ENCODE measurements around the gene NCS1. TPM values are rescaled to one million over a fixed set of nuclear protein-coding genes. Genes with fewer than 3 reads are reported as not detected.

Gene NCS1
- total and polyA plus RNA-seq, 8 donors, result 16.7 to 24.9 (median 19.7) TPM

DNA sequence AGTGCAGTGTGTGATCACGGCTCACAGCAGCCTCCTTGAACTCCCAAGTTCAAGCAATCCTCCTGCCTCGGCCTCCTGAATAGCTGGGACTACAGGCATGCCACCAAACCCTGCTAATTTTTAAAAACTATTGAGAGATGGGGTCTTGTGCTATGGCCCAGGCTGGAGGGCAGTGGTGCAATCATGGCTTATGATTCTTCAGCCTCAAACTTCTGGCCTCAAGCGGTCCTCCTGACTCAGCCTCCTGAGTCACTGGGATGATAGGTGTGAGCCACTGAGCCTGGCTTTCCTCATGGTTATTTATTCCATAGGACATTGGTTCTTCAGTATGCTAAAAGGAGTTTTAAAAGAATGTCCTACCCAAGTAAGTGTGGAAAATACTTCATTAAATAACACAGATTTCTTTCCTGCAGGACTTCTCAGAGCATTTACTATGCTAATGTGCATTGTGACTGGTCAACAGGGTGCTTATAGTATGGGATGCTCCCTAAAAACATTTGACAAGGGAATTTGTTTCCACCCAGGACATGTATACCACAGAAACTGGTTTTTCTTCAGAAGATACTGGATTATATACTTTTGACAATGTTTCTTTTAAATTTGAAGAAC, 11.2 kb upstream of the NCS1 start:
- Histone ChIP-seq H3K4me3 (no peak overlapping the region), H3K9me3 (no peaks in the 10 kb centered on the region), H3K27ac (no peak overlapping the region), H3K4me1 (no peaks in the 10 kb centered on the region), H3K36me3 (no peaks in the 10 kb centered on the region), H3K27me3 (peaks cover 0 to 4% of the 10 kb centered on the region in 2 donors)
- ATAC-seq (no peak), DNase-seq (no peak)
- intact Hi-C loops (cut with DNase I), result no loop called here
- TF ChIP-seq, protein P1, sequence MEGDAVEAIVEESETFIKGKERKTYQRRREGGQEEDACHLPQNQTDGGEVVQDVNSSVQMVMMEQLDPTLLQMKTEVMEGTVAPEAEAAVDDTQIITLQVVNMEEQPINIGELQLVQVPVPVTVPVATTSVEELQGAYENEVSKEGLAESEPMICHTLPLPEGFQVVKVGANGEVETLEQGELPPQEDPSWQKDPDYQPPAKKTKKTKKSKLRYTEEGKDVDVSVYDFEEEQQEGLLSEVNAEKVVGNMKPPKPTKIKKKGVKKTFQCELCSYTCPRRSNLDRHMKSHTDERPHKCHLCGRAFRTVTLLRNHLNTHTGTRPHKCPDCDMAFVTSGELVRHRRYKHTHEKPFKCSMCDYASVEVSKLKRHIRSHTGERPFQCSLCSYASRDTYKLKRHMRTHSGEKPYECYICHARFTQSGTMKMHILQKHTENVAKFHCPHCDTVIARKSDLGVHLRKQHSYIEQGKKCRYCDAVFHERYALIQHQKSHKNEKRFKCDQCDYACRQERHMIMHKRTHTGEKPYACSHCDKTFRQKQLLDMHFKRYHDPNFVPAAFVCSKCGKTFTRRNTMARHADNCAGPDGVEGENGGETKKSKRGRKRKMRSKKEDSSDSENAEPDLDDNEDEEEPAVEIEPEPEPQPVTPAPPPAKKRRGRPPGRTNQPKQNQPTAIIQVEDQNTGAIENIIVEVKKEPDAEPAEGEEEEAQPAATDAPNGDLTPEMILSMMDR (IDR thresholded peaks at IDR 0.05), result no peak

DNA sequence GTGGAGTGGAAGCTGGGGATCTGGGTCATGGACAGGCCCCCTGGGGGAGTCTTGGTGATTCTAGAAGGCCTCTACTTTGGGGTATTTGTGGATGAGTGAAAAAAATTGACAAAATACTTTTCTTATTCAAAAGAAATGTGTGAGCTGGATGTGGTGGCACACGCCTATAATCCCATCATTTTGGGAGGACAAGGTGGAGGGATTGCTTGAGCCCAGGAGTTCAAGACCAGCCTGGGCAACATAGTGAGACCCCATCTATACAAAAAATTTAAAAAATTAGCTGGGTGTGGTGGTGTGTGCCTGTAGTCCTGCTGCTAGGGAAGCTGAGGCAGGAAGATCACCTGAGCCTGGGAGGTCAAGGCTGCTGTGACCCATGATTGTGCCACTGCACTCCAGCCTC, 6.6 kb upstream of the NCS1 start:
- TF ChIP-seq, protein P1 (IDR thresholded peaks at IDR 0.05), result no peak
- H3K27ac ChIP-seq, result no peak overlapping the region
- H3K9me3 ChIP-seq, result no peaks in the 10 kb centered on the region
- no peaks in the 10 kb centered on the region for H3K4me1 ChIP-seq
- intact Hi-C loops (cut with DNase I), result no loop called here
- ATAC-seq (no peak), DNase-seq (no peak)
- H3K27me3 ChIP-seq, result peaks cover 0 to 2% of the 10 kb centered on the region in 2 donors
- H3K4me3 ChIP-seq, result no peak overlapping the region
- no peaks in the 10 kb centered on the region for H3K36me3 ChIP-seq

DNA sequence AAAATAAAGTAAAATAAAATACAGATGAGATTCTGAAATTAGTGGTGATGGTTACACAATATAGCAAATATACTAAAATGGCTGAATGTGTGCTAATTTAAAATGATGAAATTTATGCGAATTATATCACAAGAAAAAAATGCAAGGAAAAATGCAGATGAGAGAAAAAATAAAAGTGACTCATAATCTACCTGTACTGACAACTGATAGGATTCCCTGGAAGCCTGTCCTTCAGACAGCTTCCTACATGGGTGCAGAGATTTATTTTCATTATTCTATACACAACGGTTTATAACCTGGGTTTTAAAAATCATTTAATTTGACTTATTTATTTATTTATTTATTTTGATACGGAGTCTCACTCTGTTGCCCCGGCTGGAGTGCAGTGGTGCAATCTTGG, 5.8 kb upstream of the NCS1 start:
- Histone ChIP-seq H3K27me3 (peaks cover 0 to 10% of the 10 kb centered on the region in 2 donors), H3K27ac (no peak overlapping the region), H3K9me3 (no peaks in the 10 kb centered on the region), H3K4me1 (no peaks in the 10 kb centered on the region), H3K36me3 (no peaks in the 10 kb centered on the region), H3K4me3 (no peak overlapping the region)
- ATAC-seq (no peak), DNase-seq (no peak)
- TF ChIP-seq, protein P1 (IDR thresholded peaks at IDR 0.05), result no peak
- intact Hi-C loops (cut with DNase I), result no loop called here

DNA sequence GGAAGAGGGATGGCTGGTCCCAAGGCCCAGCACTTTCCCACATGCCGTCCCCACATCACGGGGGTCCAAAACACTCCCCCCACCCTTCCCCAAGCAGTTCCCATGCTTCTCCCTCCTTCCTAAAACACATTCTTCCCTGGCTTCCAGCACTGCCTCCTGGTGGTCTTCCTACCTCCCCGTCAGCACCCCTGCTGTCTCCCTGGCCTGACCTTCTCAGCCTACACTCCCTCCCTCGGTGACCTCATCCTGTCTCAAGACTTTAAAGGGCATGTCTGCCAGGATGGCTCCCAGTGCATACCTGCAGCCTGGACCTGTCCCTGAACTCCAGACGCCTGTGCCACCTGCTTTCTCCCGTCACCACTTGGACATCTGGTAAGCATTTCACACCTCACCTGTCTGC, 4.3 kb upstream of the NCS1 start:
- TF ChIP-seq, protein P1 (IDR thresholded peaks at IDR 0.05), result no peak
- H3K27me3 ChIP-seq, result peaks cover 0 to 23% of the 10 kb centered on the region in 2 donors
- no peaks in the 10 kb centered on the region for H3K9me3 ChIP-seq
- no peak overlapping the region for H3K27ac ChIP-seq
- ATAC-seq (no peak), DNase-seq (no peak)
- no peak overlapping the region for H3K4me3 ChIP-seq
- peaks cover 0 to 4% of the 10 kb centered on the region in 2 donors for H3K4me1 ChIP-seq
- no peaks in the 10 kb centered on the region for H3K36me3 ChIP-seq
- intact Hi-C loops (cut with DNase I), result no loop called here

DNA sequence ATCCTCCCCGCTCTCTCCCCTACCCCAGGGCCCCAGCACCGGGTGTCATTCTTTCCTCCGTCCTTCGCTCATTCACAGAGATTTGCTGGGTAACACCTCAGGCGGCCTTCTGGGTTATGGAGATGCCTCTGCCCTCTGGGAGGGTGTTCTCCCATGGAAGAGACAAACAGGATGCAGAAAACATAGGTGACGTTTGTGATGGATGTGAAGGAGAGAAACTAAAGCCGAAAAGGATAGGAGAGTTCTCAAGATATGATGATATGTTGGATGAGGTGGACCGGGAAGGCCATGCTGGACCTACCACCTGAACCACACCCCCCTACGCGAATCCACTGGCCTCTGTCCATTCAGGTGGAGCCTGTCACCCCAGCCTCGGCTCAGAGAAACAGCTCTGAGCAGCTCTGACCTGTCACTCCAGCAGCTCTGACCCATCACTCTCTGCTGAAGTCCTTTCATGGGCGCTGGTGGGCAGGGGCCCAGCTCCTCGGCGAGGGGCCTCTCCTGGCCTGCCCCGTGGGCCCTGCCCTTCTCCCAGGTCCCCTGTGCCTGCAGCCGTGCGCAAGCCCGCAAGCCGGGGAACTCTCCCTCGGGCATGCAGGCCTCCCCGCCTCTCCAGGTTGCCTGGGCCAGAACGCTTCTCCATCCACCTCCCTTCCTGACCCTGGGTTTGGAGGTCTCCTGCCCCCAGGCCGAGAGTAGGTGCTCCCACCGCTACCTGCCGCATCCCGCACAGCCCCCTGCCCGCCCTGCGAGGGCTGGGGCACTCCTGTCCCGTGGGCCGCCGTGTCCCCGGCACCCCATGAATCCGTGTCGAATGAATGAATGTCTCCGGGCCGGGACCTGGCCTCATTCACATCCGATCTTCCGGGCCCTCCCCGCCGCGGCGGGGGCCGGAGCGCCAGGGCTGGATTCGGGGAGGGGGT, 717 bp upstream of the NCS1 start:
- Histone ChIP-seq H3K4me1 (peaks cover 0 to 10% of the 10 kb centered on the region in 2 donors), H3K9me3 (no peaks in the 10 kb centered on the region), H3K27me3 (peaks cover 0 to 39% of the 10 kb centered on the region in 2 donors), H3K4me3 (peak overlapping the region; percentile 32 to 34), H3K36me3 (no peaks in the 10 kb centered on the region), H3K27ac (no peak overlapping the region)
- TF ChIP-seq, protein P1 (IDR thresholded peaks at IDR 0.05), result no peak
- intact Hi-C loops (cut with DNase I), result no loop called here
- no peak for ATAC-seq
- DNase-seq, result no peak
